HCT116 (cell line): ENCODE results near the gene CPT1B. TPM values are rescaled to one million over a fixed set of nuclear protein-coding genes. Genes with fewer than 3 reads are reported as not detected.

Experiments
- ATAC-seq: fragments of 200-7000 bp; cut with Tn5 transposase; 2 replicates; pipeline ENCODE4 v1.9.1; 2020; ENCODE audit warnings: mild to moderate bottlenecking, moderate library complexity
- BruUV-seq: library from RNA; stranded (reverse); fragments of 400-500 nt; replicated peaks from 2 replicates; lab custom pipeline; 2021; lab: Mats Ljungman, UMichigan
- CTCF ChIA-PET: fragments of 300-600 bp; sonication (Branson Sonifier 250); formaldehyde crosslinking; loops from one replicate; lab custom pipeline; 2021; ENCODE audit warnings: antibody characterized with exemption; lab: Charles Lee
- POLR2A ChIA-PET: fragments of 300-600, 350-600 bp; sonication (Branson Sonifier 250); formaldehyde crosslinking; loops from one replicate; lab custom pipeline; 2021; ENCODE audit warnings: antibody characterized with exemption; lab: Charles Lee
- RAD21 ChIA-PET, 2 experiments: fragments of 300-600 bp; sonication (Branson Sonifier 250); formaldehyde crosslinking; loops; one replicate each; lab custom pipeline; 2023; ENCODE audit warnings: low total read pairs in 2 of 2; ENCODE audit not compliant: uncharacterized antibody in 2 of 2, unreplicated experiment in 2 of 2, low non-redundant PET in 1 of 2; lab: Charles Lee
- DNase-seq: peaks from one replicate; pipeline ENCODE4 v3.0.0-alpha.2; 2010; ENCODE audit warnings: low read depth, low spot score
- H2AFZ ChIP-seq: fragments of 200-600 bp; shearing (Covaris generic), sonication (generic); 2 replicates; pipeline ENCODE4 v1.6.1; 2017; ENCODE audit warnings: low read depth, mixed run types, mixed read lengths, antibody characterized with exemption, low read length; ENCODE audit not compliant: poor library complexity, severe bottlenecking
- H3K27ac ChIP-seq: 2 replicates; pipeline ENCODE4 v1.5.1; 2012; ENCODE audit warnings: low read depth, low read length
- H3K27me3 ChIP-seq: fragments of 200-600 bp; sonication (generic); 2 replicates; pipeline ENCODE4 v1.6.1; 2016; ENCODE audit warnings: mixed run types, low read length, mixed read lengths; ENCODE audit not compliant: insufficient read depth
- H3K36me3 ChIP-seq, 2 experiments: fragments of 200-500 bp in 1 of 2; fragments of 200-600 bp in 1 of 2; sonication (Bioruptor generic) in 1 of 2; sonication (generic) in 1 of 2; 2 replicates each; pipeline versions ENCODE4 v1.5.1 to v1.6.1; 2014 to 2016; ENCODE audit warnings: low read length in 2 of 2, inconsistent platforms in 1 of 2, mixed read lengths in 1 of 2, mixed run types in 1 of 2; ENCODE audit not compliant: insufficient read depth in 2 of 2, control insufficient read depth in 1 of 2
- H3K4me1 ChIP-seq, 2 experiments: fragments of 200-600 bp in 1 of 2; sonication (generic) in 1 of 2; 2 replicates each; pipeline versions ENCODE4 v1.5.1 to v1.6.1; 2012 to 2017; ENCODE audit warnings: low read length in 2 of 2, inconsistent platforms in 1 of 2, mild to moderate bottlenecking in 1 of 2, mixed read lengths in 1 of 2, mixed run types in 1 of 2, moderate library complexity in 1 of 2; ENCODE audit not compliant: insufficient read depth in 2 of 2, control insufficient read depth in 1 of 2
- H3K4me2 ChIP-seq: fragments of 200-600 bp; sonication (generic); 2 replicates; pipeline ENCODE4 v1.6.1; 2017; ENCODE audit warnings: mixed run types, low read length, mixed read lengths
- H3K4me3 ChIP-seq, 2 experiments: fragments of 200-600 bp in 1 of 2; sonication (generic) in 1 of 2; replicated peaks in 1 of 2; 2 replicates each; pipeline ENCODE4 v1.5.1; 2011 to 2016; ENCODE audit warnings: low read length in 2 of 2, control low read depth in 1 of 2, low read depth in 1 of 2, mild to moderate bottlenecking in 1 of 2, mixed read lengths in 1 of 2, mixed run types in 1 of 2
- H3K79me2 ChIP-seq: fragments of 200-600 bp; sonication (generic); 2 replicates; pipeline ENCODE4 v1.6.1; 2017; ENCODE audit warnings: mild to moderate bottlenecking, mixed run types, low read length, moderate library complexity, mixed read lengths; ENCODE audit not compliant: insufficient read depth
- H3K9ac ChIP-seq: fragments of 200-600 bp; sonication (generic); 2 replicates; pipeline ENCODE4 v1.6.1; 2016; ENCODE audit warnings: low read length, mixed read lengths
- H3K9me2 ChIP-seq: fragments of 200-600 bp; sonication (generic), shearing (Covaris generic); 2 replicates; pipeline ENCODE4 v1.6.1; 2017; ENCODE audit warnings: mixed run types, mild to moderate bottlenecking, moderate library complexity; ENCODE audit not compliant: insufficient read depth
- H3K9me3 ChIP-seq, 2 experiments: fragments of 200-500 bp in 1 of 2; fragments of 200-600 bp in 1 of 2; sonication (Bioruptor generic) in 1 of 2; sonication (generic) in 1 of 2; 2 replicates each; pipeline ENCODE4 v1.6.1; 2014 to 2017; ENCODE audit warnings: low read length in 2 of 2, mixed read lengths in 2 of 2, inconsistent platforms in 1 of 2, low read depth in 1 of 2, mild to moderate bottlenecking in 1 of 2, mixed run types in 1 of 2, moderate library complexity in 1 of 2; ENCODE audit not compliant: control insufficient read depth in 1 of 2, insufficient read depth in 1 of 2
- H4K20me1 ChIP-seq: fragments of 200-600 bp; sonication (generic), shearing (Covaris generic); 2 replicates; pipeline ENCODE4 v1.6.1; 2017; ENCODE audit warnings: mixed run types, mild to moderate bottlenecking, moderate library complexity; ENCODE audit not compliant: insufficient read depth
- ELF1 ChIP-seq: IDR thresholded peaks from 2 replicates; pipeline ENCODE4 v1.6.1; 2012; ENCODE audit warnings: low read depth, borderline replicate concordance
- POLR2AphosphoS5 ChIP-seq: IDR thresholded peaks from 2 replicates; pipeline ENCODE4 v1.6.1; 2011; ENCODE audit warnings: mild to moderate bottlenecking, low read depth, low read length, moderate library complexity
- TCF7L2 ChIP-seq: IDR thresholded peaks from 2 replicates; pipeline ENCODE4 v1.7.0; 2011; ENCODE audit warnings: borderline replicate concordance, inconsistent platforms; ENCODE audit not compliant: insufficient read depth, insufficient read length; ENCODE audit errors: extremely low read depth
- YY1 ChIP-seq: IDR thresholded peaks from 2 replicates; pipeline ENCODE4 v1.6.1; 2011; ENCODE audit warnings: low read length, low read depth, moderate library complexity, mild to moderate bottlenecking; ENCODE audit not compliant: insufficient replicate concordance; ENCODE audit errors: extremely low read depth
- intact Hi-C: fragments of 100-400 bp; cut with micrococcal nuclease; formaldehyde crosslinking; loops from 2 replicates; pipeline ENCODE4 v1.10.0; 2022
- total RNA-seq: library from RNA; stranded (reverse); gene quantifications from one replicate; pipeline ENCODE4 v1.2.1, GENCODE V29; 2021; ENCODE audit not compliant: unreplicated experiment
- TF ChIP-seq, protein P1 (sequence below): IDR thresholded peaks from 2 replicates; pipeline ENCODE4 v1.6.1; 2012
- TF ChIP-seq, protein P2 (sequence below): IDR thresholded peaks from 2 replicates; pipeline ENCODE4 v1.6.1; 2011; ENCODE audit warnings: mild to moderate bottlenecking, low read length, moderate library complexity; ENCODE audit not compliant: insufficient replicate concordance; ENCODE audit errors: extremely low read depth

Gene CPT1B
- total RNA-seq, 1 experiment from 2014 or later, result 35.1 TPM

DNA sequence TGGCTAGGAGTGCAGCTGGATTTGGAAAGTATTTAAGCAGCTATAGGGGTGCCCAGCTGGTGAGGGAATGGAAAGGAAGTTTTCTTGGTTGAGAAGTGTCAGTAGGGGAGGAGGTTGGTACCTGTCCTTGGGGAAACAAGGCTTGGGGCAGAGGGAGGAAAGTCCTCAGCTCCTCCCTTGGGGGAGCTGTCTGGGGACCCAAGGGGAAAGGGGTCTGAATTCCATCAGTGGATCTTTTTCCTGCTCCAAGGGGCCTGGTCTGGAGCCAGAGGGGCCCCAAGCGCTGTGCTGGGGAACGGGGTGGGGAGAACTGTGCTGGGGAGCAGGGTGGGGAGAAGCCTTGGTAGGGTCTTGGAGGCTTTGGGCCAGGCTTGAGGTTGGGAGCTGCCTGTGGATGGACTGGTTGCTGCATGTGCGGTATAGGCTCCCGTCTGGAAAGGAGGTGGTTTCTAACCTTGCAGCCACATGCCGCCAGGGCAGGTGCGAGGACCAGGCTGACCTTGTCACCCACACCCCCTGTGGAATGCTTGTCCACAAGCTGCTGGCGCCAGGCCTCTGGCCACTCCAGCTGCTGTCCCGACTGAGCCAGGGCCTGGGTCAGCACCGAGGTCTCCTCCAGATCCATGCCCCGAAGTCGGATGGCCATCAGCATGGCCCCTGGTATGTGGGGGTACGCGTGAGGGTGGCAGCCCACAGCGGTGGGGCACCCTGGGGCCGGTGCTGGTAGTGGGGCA, 49.4 kb downstream of the CPT1B start:
- no peaks in the 10 kb centered on the region for H4K20me1 ChIP-seq
- H3K27me3 ChIP-seq, result no peaks in the 10 kb centered on the region
- peaks cover 16 to 83% of the 10 kb centered on the region in 2 experiments; a peak in 3 of 4 replicates for H3K4me1 ChIP-seq
- ATAC-seq, result no peak
- H2AFZ ChIP-seq, result no peak overlapping the region
- DNase-seq, result no peak
- H3K27ac ChIP-seq, result peak overlapping the region; percentile 100
- intact Hi-C loops, result no loop called here
- H3K9me3 ChIP-seq, result no peaks in the 10 kb centered on the region
- TF ChIP-seq, protein P1, sequence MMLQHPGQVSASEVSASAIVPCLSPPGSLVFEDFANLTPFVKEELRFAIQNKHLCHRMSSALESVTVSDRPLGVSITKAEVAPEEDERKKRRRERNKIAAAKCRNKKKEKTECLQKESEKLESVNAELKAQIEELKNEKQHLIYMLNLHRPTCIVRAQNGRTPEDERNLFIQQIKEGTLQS, result no peak
- no peak for TF ChIP-seq ELF1
- peak; percentile 23 for TF ChIP-seq POLR2AphosphoS5
- TF ChIP-seq, protein P2, sequence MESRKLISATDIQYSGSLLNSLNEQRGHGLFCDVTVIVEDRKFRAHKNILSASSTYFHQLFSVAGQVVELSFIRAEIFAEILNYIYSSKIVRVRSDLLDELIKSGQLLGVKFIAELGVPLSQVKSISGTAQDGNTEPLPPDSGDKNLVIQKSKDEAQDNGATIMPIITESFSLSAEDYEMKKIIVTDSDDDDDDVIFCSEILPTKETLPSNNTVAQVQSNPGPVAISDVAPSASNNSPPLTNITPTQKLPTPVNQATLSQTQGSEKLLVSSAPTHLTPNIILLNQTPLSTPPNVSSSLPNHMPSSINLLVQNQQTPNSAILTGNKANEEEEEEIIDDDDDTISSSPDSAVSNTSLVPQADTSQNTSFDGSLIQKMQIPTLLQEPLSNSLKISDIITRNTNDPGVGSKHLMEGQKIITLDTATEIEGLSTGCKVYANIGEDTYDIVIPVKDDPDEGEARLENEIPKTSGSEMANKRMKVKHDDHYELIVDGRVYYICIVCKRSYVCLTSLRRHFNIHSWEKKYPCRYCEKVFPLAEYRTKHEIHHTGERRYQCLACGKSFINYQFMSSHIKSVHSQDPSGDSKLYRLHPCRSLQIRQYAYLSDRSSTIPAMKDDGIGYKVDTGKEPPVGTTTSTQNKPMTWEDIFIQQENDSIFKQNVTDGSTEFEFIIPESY, result no peak
- no peak for TF ChIP-seq YY1
- no peak for TF ChIP-seq TCF7L2
- TF ChIP-seq, all 23 proteins: peak for 1
- CTCF ChIA-PET, result interaction anchor here (0.6 kb wide), 1 partner anchor 90 kb away, joined by 3 read pairs; no protein-coding TSS in a partner anchor
- POLR2A ChIA-PET, result interaction anchor here (0.8 to 1.4 kb wide), 2 partner anchors 17 to 34 kb away, joined by 3 to 7 read pairs; partner anchors contain the start of genes KLHDC7B and SYCE3
- H3K9me2 ChIP-seq, result no peaks in the 10 kb centered on the region
- H3K79me2 ChIP-seq, result peaks cover 19% of the 10 kb centered on the region
- peaks cover 0 to under 1% of the 10 kb centered on the region in 2 experiments; a peak in 1 of 4 replicates for H3K36me3 ChIP-seq
- H3K9ac ChIP-seq, result peak overlapping the region; percentile 91
- BruUV-seq, result no TSS peak
- peak overlapping the region; percentile 92 to 96 for H3K4me3 ChIP-seq
- RAD21 ChIA-PET, result no interaction called here
- H3K4me2 ChIP-seq, result peak overlapping the region; percentile 93
